ENCODE data around the gene RPS18.

DNA sequence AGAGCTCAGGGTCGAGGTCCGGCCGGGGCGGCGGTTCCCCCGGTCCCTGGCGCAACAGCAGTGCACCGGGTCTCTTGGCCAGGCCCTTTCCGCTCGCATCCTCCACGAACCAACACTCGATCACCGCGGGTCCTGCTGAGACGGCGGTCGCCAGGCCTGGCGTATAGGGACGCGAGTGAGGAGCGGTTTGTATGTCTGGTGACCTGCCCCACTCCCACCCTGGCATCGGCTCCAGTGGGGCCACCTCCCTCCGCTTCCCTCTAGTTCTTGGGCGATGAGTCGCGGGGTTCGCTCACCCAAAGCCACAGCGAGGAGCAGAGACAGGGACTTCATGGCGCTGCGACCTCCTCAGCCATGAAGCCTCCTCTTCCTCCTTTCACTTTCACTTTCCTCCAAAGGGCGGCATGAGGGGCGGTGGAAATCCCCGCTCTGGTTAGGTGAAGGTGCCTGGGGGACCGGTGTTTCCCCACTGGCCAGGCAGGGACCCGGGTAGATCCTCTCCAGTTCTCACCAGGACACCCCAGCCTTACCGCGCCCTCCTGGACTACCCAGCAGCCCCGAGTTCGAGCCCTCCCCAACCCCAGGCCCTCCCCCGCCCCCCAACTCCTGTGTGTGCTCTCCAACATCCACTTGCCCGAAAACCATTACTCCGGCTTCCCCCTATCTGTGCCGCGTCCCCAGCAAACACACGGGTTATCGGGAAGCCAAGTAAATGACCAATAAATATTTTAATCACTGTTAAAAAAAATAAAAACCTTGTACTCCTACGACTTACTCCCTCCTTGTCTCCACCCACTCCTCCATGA lies 42.0 kb downstream of the RPS18 start, which contains the start of gene TAPBP:
- no peak for TF ChIP-seq RNF2 (IDR thresholded peaks at IDR 0.05; ENCODE audit: borderline replicate concordance, low read depth)
- no peak for TF ChIP-seq CTCF (IDR thresholded peaks at IDR 0.05)
- TF ChIP-seq POLR2A (IDR thresholded peaks at IDR 0.05; ENCODE audit: low read length) = no peak
- TF ChIP-seq ZSCAN20 (CRISPR knock-in tag; IDR thresholded peaks at IDR 0.05) = no peak
- TF ChIP-seq HOXA7 (CRISPR knock-in tag; IDR thresholded peaks at IDR 0.05) = no peak
- TF ChIP-seq, protein P1, sequence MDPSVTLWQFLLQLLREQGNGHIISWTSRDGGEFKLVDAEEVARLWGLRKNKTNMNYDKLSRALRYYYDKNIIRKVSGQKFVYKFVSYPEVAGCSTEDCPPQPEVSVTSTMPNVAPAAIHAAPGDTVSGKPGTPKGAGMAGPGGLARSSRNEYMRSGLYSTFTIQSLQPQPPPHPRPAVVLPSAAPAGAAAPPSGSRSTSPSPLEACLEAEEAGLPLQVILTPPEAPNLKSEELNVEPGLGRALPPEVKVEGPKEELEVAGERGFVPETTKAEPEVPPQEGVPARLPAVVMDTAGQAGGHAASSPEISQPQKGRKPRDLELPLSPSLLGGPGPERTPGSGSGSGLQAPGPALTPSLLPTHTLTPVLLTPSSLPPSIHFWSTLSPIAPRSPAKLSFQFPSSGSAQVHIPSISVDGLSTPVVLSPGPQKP (IDR thresholded peaks at IDR 0.05; ENCODE audit: low read depth, low read length) = no peak
